PC-3 (cell line): ENCODE measurements around the gene SNRNP70.

Source experiments
- CTCF ChIP-seq: fragments of 300-600 bp; sonication (generic); conservative IDR thresholded peaks from 2 replicates; pipeline ENCODE4 v1.5.1; 2017; ENCODE audit warnings: antibody characterized with exemption, low read depth, mild to moderate bottlenecking, low read length
- EZH2phosphoT487 ChIP-seq: fragments of 300-600 bp; sonication (generic); IDR thresholded peaks from 2 replicates; pipeline ENCODE4 v1.6.1; 2018; ENCODE audit warnings: mild to moderate bottlenecking, antibody characterized with exemption, low read length, borderline replicate concordance

- TF ChIP-seq CTCF: peak; percentile 37
- TF ChIP-seq EZH2phosphoT487: no peak
Observed at GRCh38 chr19:49113762-49114629, 28.7 kb downstream of the SNRNP70 start, which contains the start of gene LIN7B.
